SK-N-MC (cell line): ENCODE data around the gene A1CF.

ENCODE experiments used
- EZH2 ChIP-seq: fragments of 200-600 bp; sonication (generic); IDR thresholded peaks from one replicate; pipeline ENCODE4 v1.6.1; 2017; ENCODE audit warnings: antibody characterized with exemption
- FOXP2 ChIP-seq: optimal IDR thresholded peaks from 2 replicates; pipeline ENCODE3; 2011; ENCODE audit warnings: mild to moderate bottlenecking, moderate library complexity; ENCODE audit not compliant: insufficient read depth; ENCODE audit errors: extremely low read length, control extremely low read depth
- POLR2AphosphoS5 ChIP-seq: IDR thresholded peaks from 2 replicates; pipeline ENCODE4 v1.6.1; 2012; ENCODE audit warnings: mild to moderate bottlenecking, low read depth, low read length, borderline replicate concordance

DNA sequence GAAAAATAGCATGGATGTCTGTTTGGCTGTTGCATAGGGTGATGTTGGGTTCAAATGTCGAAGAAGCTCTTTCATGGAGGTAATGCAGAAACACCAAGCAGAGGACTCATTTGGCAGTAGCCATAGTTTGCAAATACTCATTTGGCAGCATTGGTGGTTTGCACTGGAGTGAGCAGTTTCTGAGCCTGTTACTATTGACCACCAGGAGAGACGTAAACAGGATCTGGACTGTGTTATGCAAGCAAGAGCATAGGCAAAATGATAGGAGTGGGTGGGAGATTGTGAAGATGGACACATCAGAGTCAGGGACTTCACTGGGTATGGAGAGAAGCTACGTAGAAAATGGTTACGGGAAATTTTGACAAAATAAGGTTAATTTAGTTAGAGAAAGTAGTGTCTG is 22.9 kb upstream of the A1CF start:
- no peak for TF ChIP-seq EZH2
- no peak for TF ChIP-seq POLR2AphosphoS5
- no peak for TF ChIP-seq FOXP2
